HCT116 (cell line): Measurements from ENCODE around the gene THSD4. TPM values are rescaled to one million over a fixed set of nuclear protein-coding genes. Genes with fewer than 3 reads are reported as not detected.

Experiments used
- ATAC-seq: fragments of 200-7000 bp; cut with Tn5 transposase; 2 replicates; pipeline ENCODE4 v1.9.1; 2020; ENCODE audit warnings: mild to moderate bottlenecking, moderate library complexity
- BruUV-seq: library from RNA; stranded (reverse); fragments of 400-500 nt; replicated peaks from 2 replicates; lab custom pipeline; 2021; lab: Mats Ljungman, UMichigan
- CTCF ChIA-PET: fragments of 300-600 bp; sonication (Branson Sonifier 250); formaldehyde crosslinking; loops from one replicate; lab custom pipeline; 2021; ENCODE audit warnings: antibody characterized with exemption; lab: Charles Lee
- POLR2A ChIA-PET: fragments of 300-600, 350-600 bp; sonication (Branson Sonifier 250); formaldehyde crosslinking; loops from one replicate; lab custom pipeline; 2021; ENCODE audit warnings: antibody characterized with exemption; lab: Charles Lee
- RAD21 ChIA-PET, 2 experiments: fragments of 300-600 bp; sonication (Branson Sonifier 250); formaldehyde crosslinking; loops; one replicate each; lab custom pipeline; 2023; ENCODE audit warnings: low total read pairs in 2 of 2; ENCODE audit not compliant: uncharacterized antibody in 2 of 2, unreplicated experiment in 2 of 2, low non-redundant PET in 1 of 2; lab: Charles Lee
- DNase-seq: peaks from one replicate; pipeline ENCODE4 v3.0.0-alpha.2; 2010; ENCODE audit warnings: low read depth, low spot score
- H2AFZ ChIP-seq: fragments of 200-600 bp; shearing (Covaris generic), sonication (generic); 2 replicates; pipeline ENCODE4 v1.6.1; 2017; ENCODE audit warnings: low read depth, mixed run types, mixed read lengths, antibody characterized with exemption, low read length; ENCODE audit not compliant: poor library complexity, severe bottlenecking
- H3K27ac ChIP-seq: 2 replicates; pipeline ENCODE4 v1.5.1; 2012; ENCODE audit warnings: low read depth, low read length
- H3K27me3 ChIP-seq: fragments of 200-600 bp; sonication (generic); 2 replicates; pipeline ENCODE4 v1.6.1; 2016; ENCODE audit warnings: mixed run types, low read length, mixed read lengths; ENCODE audit not compliant: insufficient read depth
- H3K36me3 ChIP-seq, 2 experiments: fragments of 200-500 bp in 1 of 2; fragments of 200-600 bp in 1 of 2; sonication (Bioruptor generic) in 1 of 2; sonication (generic) in 1 of 2; 2 replicates each; pipeline versions ENCODE4 v1.5.1 to v1.6.1; 2014 to 2016; ENCODE audit warnings: low read length in 2 of 2, inconsistent platforms in 1 of 2, mixed read lengths in 1 of 2, mixed run types in 1 of 2; ENCODE audit not compliant: insufficient read depth in 2 of 2, control insufficient read depth in 1 of 2
- H3K4me1 ChIP-seq, 2 experiments: fragments of 200-600 bp in 1 of 2; sonication (generic) in 1 of 2; 2 replicates each; pipeline versions ENCODE4 v1.5.1 to v1.6.1; 2012 to 2017; ENCODE audit warnings: low read length in 2 of 2, inconsistent platforms in 1 of 2, mild to moderate bottlenecking in 1 of 2, mixed read lengths in 1 of 2, mixed run types in 1 of 2, moderate library complexity in 1 of 2; ENCODE audit not compliant: insufficient read depth in 2 of 2, control insufficient read depth in 1 of 2
- H3K4me2 ChIP-seq: fragments of 200-600 bp; sonication (generic); 2 replicates; pipeline ENCODE4 v1.6.1; 2017; ENCODE audit warnings: mixed run types, low read length, mixed read lengths
- H3K4me3 ChIP-seq, 2 experiments: fragments of 200-600 bp in 1 of 2; sonication (generic) in 1 of 2; replicated peaks in 1 of 2; 2 replicates each; pipeline ENCODE4 v1.5.1; 2011 to 2016; ENCODE audit warnings: low read length in 2 of 2, control low read depth in 1 of 2, low read depth in 1 of 2, mild to moderate bottlenecking in 1 of 2, mixed read lengths in 1 of 2, mixed run types in 1 of 2
- H3K79me2 ChIP-seq: fragments of 200-600 bp; sonication (generic); 2 replicates; pipeline ENCODE4 v1.6.1; 2017; ENCODE audit warnings: mild to moderate bottlenecking, mixed run types, low read length, moderate library complexity, mixed read lengths; ENCODE audit not compliant: insufficient read depth
- H3K9ac ChIP-seq: fragments of 200-600 bp; sonication (generic); 2 replicates; pipeline ENCODE4 v1.6.1; 2016; ENCODE audit warnings: low read length, mixed read lengths
- H3K9me2 ChIP-seq: fragments of 200-600 bp; sonication (generic), shearing (Covaris generic); 2 replicates; pipeline ENCODE4 v1.6.1; 2017; ENCODE audit warnings: mixed run types, mild to moderate bottlenecking, moderate library complexity; ENCODE audit not compliant: insufficient read depth
- H3K9me3 ChIP-seq, 2 experiments: fragments of 200-500 bp in 1 of 2; fragments of 200-600 bp in 1 of 2; sonication (Bioruptor generic) in 1 of 2; sonication (generic) in 1 of 2; 2 replicates each; pipeline ENCODE4 v1.6.1; 2014 to 2017; ENCODE audit warnings: low read length in 2 of 2, mixed read lengths in 2 of 2, inconsistent platforms in 1 of 2, low read depth in 1 of 2, mild to moderate bottlenecking in 1 of 2, mixed run types in 1 of 2, moderate library complexity in 1 of 2; ENCODE audit not compliant: control insufficient read depth in 1 of 2, insufficient read depth in 1 of 2
- H4K20me1 ChIP-seq: fragments of 200-600 bp; sonication (generic), shearing (Covaris generic); 2 replicates; pipeline ENCODE4 v1.6.1; 2017; ENCODE audit warnings: mixed run types, mild to moderate bottlenecking, moderate library complexity; ENCODE audit not compliant: insufficient read depth
- ATF3 ChIP-seq: IDR thresholded peaks from 2 replicates; pipeline ENCODE4 v1.6.1; 2012
- CBX3 ChIP-seq: IDR thresholded peaks from 2 replicates; pipeline ENCODE4 v1.6.1; 2012; ENCODE audit warnings: low read depth
- CEBPB ChIP-seq: IDR thresholded peaks from 2 replicates; pipeline ENCODE4 v1.6.1; 2012; ENCODE audit warnings: low read depth
- ELF1 ChIP-seq: IDR thresholded peaks from 2 replicates; pipeline ENCODE4 v1.6.1; 2012; ENCODE audit warnings: low read depth, borderline replicate concordance
- EZH2 ChIP-seq: fragments of 200-600 bp; sonication (generic); IDR thresholded peaks from 2 replicates; pipeline ENCODE4 v1.6.1; 2017; ENCODE audit warnings: antibody characterized with exemption, mixed run types
- EZH2phosphoT487 ChIP-seq: fragments of 200-600 bp; IDR thresholded peaks from 2 replicates; pipeline ENCODE4 v1.6.1; 2018; ENCODE audit warnings: antibody characterized with exemption, borderline replicate concordance
- FOSL1 ChIP-seq: IDR thresholded peaks from 2 replicates; pipeline ENCODE4 v1.6.1; 2012; ENCODE audit warnings: low read depth
- JUND ChIP-seq: IDR thresholded peaks from 2 replicates; pipeline ENCODE4 v1.6.1; 2012
- POLR2A ChIP-seq: IDR thresholded peaks from 2 replicates; pipeline ENCODE4 v1.7.0; 2011; ENCODE audit warnings: borderline replicate concordance; ENCODE audit not compliant: insufficient read depth, insufficient read length; ENCODE audit errors: extremely low read depth
- POLR2AphosphoS5 ChIP-seq: IDR thresholded peaks from 2 replicates; pipeline ENCODE4 v1.6.1; 2011; ENCODE audit warnings: mild to moderate bottlenecking, low read depth, low read length, moderate library complexity
- RAD21 ChIP-seq: IDR thresholded peaks from 2 replicates; pipeline ENCODE4 v1.6.1; 2012; ENCODE audit warnings: low read depth, mild to moderate bottlenecking
- SIN3A ChIP-seq: IDR thresholded peaks from 2 replicates; pipeline ENCODE4 v1.6.1; 2012; ENCODE audit warnings: low read depth
- SRF ChIP-seq: IDR thresholded peaks from 2 replicates; pipeline ENCODE4 v1.6.1; 2012; ENCODE audit warnings: low read depth
- TCF7L2 ChIP-seq: IDR thresholded peaks from 2 replicates; pipeline ENCODE4 v1.7.0; 2011; ENCODE audit warnings: borderline replicate concordance, inconsistent platforms; ENCODE audit not compliant: insufficient read depth, insufficient read length; ENCODE audit errors: extremely low read depth
- YY1 ChIP-seq: IDR thresholded peaks from 2 replicates; pipeline ENCODE4 v1.6.1; 2011; ENCODE audit warnings: low read length, low read depth, moderate library complexity, mild to moderate bottlenecking; ENCODE audit not compliant: insufficient replicate concordance; ENCODE audit errors: extremely low read depth
- intact Hi-C: fragments of 100-400 bp; cut with micrococcal nuclease; formaldehyde crosslinking; loops from 2 replicates; pipeline ENCODE4 v1.10.0; 2022
- total RNA-seq: library from RNA; stranded (reverse); gene quantifications from one replicate; pipeline ENCODE4 v1.2.1, GENCODE V29; 2021; ENCODE audit not compliant: unreplicated experiment
- TF ChIP-seq, protein P1 (sequence below): IDR thresholded peaks from 2 replicates; pipeline ENCODE4 v1.6.1; 2012
- TF ChIP-seq, protein P2 (sequence below): IDR thresholded peaks from 2 replicates; pipeline ENCODE4 v1.6.1; 2011; ENCODE audit warnings: mild to moderate bottlenecking, low read length, moderate library complexity; ENCODE audit not compliant: insufficient replicate concordance; ENCODE audit errors: extremely low read depth
- TF ChIP-seq, protein P3 (sequence below), 3 experiments: fragments of 200-600 bp in 1 of 3; sonication (generic) in 1 of 3; IDR thresholded peaks in 2 of 3; conservative IDR thresholded peaks in 1 of 3; 2 replicates each; pipeline ENCODE4 v1.5.1; 2012 to 2017; ENCODE audit warnings: low read depth in 2 of 3, low read length in 2 of 3, antibody characterized with exemption in 1 of 3, borderline replicate concordance in 1 of 3, control low read depth in 1 of 3, mild to moderate bottlenecking in 1 of 3, mixed read lengths in 1 of 3, mixed run types in 1 of 3, moderate library complexity in 1 of 3; ENCODE audit not compliant: insufficient read depth in 1 of 3

Gene THSD4
- total RNA-seq, 1 experiment from 2014 or later, result 30.5 TPM

GRCh38 chr15:71138473-71138872 is 23.2 kb downstream of the THSD4 start:
- Histone ChIP-seq H2AFZ (no peak overlapping the region), H3K27ac (no peak overlapping the region), H3K27me3 (no peaks in the 10 kb centered on the region), H3K4me1 (peaks cover 20 to 22% of the 10 kb centered on the region in 2 experiments), H3K9me3 (no peaks in the 10 kb centered on the region), H4K20me1 (no peaks in the 10 kb centered on the region), H3K9me2 (no peaks in the 10 kb centered on the region), H3K4me3 (no peak overlapping the region)
- CTCF ChIA-PET, result no interaction called here
- intact Hi-C loops, result no loop called here
- TF ChIP-seq EZH2, result no peak
- TF ChIP-seq, all 23 proteins: peak for 0
- Histone ChIP-seq H3K9ac (no peak overlapping the region), H3K79me2 (no peaks in the 10 kb centered on the region), H3K4me2 (no peak overlapping the region), H3K36me3 (no peaks in the 10 kb centered on the region)
- ATAC-seq, result no peak
- BruUV-seq, result no TSS peak
- RAD21 ChIA-PET, result no interaction called here
- POLR2A ChIA-PET, result no interaction called here
- no peak for DNase-seq

- peaks cover 20 to 22% of the 10 kb centered on the region in 2 experiments for H3K4me1 ChIP-seq
- DNase-seq, result no peak
- BruUV-seq, result no TSS peak
Measured at GRCh38 chr15:71139241-71139640, 24.0 kb downstream of the THSD4 start.

More at GRCh38 chr15:71139241-71139640, 24.0 kb downstream of the THSD4 start:
- POLR2A ChIA-PET, result no interaction called here
- Histone ChIP-seq H2AFZ (no peak overlapping the region), H3K9me3 (no peaks in the 10 kb centered on the region), H4K20me1 (no peaks in the 10 kb centered on the region), H3K27me3 (no peaks in the 10 kb centered on the region), H3K4me3 (no peak overlapping the region), H3K27ac (no peak overlapping the region), H3K4me2 (no peak overlapping the region), H3K9me2 (no peaks in the 10 kb centered on the region), H3K36me3 (no peaks in the 10 kb centered on the region), H3K79me2 (no peaks in the 10 kb centered on the region), H3K9ac (no peak overlapping the region)
- RAD21 ChIA-PET, result no interaction called here
- CTCF ChIA-PET, result no interaction called here
- intact Hi-C loops, result no loop called here
- TF ChIP-seq SIN3A (no peak), POLR2A (no peak), EZH2phosphoT487 (no peak), ATF3 (no peak), ELF1 (no peak), POLR2AphosphoS5 (no peak), JUND (no peak), EZH2 (no peak), FOSL1 (no peak), TCF7L2 (no peak), YY1 (no peak), SRF (no peak), CEBPB (no peak), RAD21 (no peak), CBX3 (no peak)
- TF ChIP-seq, protein P1, sequence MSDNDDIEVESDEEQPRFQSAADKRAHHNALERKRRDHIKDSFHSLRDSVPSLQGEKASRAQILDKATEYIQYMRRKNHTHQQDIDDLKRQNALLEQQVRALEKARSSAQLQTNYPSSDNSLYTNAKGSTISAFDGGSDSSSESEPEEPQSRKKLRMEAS, result no peak
- TF ChIP-seq, protein P2, sequence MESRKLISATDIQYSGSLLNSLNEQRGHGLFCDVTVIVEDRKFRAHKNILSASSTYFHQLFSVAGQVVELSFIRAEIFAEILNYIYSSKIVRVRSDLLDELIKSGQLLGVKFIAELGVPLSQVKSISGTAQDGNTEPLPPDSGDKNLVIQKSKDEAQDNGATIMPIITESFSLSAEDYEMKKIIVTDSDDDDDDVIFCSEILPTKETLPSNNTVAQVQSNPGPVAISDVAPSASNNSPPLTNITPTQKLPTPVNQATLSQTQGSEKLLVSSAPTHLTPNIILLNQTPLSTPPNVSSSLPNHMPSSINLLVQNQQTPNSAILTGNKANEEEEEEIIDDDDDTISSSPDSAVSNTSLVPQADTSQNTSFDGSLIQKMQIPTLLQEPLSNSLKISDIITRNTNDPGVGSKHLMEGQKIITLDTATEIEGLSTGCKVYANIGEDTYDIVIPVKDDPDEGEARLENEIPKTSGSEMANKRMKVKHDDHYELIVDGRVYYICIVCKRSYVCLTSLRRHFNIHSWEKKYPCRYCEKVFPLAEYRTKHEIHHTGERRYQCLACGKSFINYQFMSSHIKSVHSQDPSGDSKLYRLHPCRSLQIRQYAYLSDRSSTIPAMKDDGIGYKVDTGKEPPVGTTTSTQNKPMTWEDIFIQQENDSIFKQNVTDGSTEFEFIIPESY, result no peak
- TF ChIP-seq, protein P3, sequence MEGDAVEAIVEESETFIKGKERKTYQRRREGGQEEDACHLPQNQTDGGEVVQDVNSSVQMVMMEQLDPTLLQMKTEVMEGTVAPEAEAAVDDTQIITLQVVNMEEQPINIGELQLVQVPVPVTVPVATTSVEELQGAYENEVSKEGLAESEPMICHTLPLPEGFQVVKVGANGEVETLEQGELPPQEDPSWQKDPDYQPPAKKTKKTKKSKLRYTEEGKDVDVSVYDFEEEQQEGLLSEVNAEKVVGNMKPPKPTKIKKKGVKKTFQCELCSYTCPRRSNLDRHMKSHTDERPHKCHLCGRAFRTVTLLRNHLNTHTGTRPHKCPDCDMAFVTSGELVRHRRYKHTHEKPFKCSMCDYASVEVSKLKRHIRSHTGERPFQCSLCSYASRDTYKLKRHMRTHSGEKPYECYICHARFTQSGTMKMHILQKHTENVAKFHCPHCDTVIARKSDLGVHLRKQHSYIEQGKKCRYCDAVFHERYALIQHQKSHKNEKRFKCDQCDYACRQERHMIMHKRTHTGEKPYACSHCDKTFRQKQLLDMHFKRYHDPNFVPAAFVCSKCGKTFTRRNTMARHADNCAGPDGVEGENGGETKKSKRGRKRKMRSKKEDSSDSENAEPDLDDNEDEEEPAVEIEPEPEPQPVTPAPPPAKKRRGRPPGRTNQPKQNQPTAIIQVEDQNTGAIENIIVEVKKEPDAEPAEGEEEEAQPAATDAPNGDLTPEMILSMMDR (IDR thresholded peaks at IDR 0.05 in 2 of 3, conservative IDR thresholded peaks at IDR 0.05 in 1 of 3; ENCODE audit: borderline replicate concordance in 1 of 3, insufficient read depth in 1 of 3, low read depth in 2 of 3, low read length in 2 of 3), result no peak
- ATAC-seq, result no peak
